Heart left ventricle (tissue), 13 donors: ENCODE results near the gene SCN3B.

Experiments
- POLR2A ChIP-seq, 2 donors: fragments of 450-650 bp; IDR thresholded peaks; one replicate each; pipeline ENCODE4 v1.6.1; 2017; ENCODE audit warnings: antibody characterized with exemption in 2 of 2, mild to moderate bottlenecking in 2 of 2, moderate library complexity in 2 of 2
- TF ChIP-seq, protein P1 (sequence below), 12 donors: fragments of 200-600 bp; sonication (generic) in 4 of 12; IDR thresholded peaks; one replicate each; pipeline versions ENCODE4 v1.5.0 to v1.8.0; 2018 to 2022; ENCODE audit warnings: antibody characterized with exemption in 12 of 12, mild to moderate bottlenecking in 5 of 12
- donor health status: ischemic (EF 13 %, LVEDD 7.1; RV severe dilation, severe dysfunction).
- donor health status: DM: no; HTN: yes; CAD: no.
- donor health status: DM: no; HTN: no; CAD: no.
- donor health status: ischemic (EF 25% LVEDD 6.9; RV normal size, moderate dysfunction).
- donor health status: ischemic (EF 25% LVEDD 5.7; RV mildly dilated, moderate dysfunction).
- donor health status: ischemic (EF 35%, LVEDD 5.7; RV mildly dilated, moderate dysfunction).
- donor health status: nonischemic (EF 11% LVEDD 7.7; RV severe dilation, severe dysfunction).
- donor health status: DM: yes; HTN: yes; CAD: no.
- donor health status: PGD.
- donor health status: ischemic (EF 29% LVEDD 5.4; RV normal size, mild dysfunction).
- donor health status: nonischemic (EF 23%, LVEDD 6.1; RV moderate dilation, normal function).

GRCh38 chr11:123582992-123583504, 71.4 kb downstream of the SCN3B start:
- TF ChIP-seq, protein P1, sequence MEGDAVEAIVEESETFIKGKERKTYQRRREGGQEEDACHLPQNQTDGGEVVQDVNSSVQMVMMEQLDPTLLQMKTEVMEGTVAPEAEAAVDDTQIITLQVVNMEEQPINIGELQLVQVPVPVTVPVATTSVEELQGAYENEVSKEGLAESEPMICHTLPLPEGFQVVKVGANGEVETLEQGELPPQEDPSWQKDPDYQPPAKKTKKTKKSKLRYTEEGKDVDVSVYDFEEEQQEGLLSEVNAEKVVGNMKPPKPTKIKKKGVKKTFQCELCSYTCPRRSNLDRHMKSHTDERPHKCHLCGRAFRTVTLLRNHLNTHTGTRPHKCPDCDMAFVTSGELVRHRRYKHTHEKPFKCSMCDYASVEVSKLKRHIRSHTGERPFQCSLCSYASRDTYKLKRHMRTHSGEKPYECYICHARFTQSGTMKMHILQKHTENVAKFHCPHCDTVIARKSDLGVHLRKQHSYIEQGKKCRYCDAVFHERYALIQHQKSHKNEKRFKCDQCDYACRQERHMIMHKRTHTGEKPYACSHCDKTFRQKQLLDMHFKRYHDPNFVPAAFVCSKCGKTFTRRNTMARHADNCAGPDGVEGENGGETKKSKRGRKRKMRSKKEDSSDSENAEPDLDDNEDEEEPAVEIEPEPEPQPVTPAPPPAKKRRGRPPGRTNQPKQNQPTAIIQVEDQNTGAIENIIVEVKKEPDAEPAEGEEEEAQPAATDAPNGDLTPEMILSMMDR (IDR thresholded peaks at IDR 0.05), result no peak
- no peak for TF ChIP-seq POLR2A (IDR thresholded peaks at IDR 0.05)
